ENCODE data around the gene TRIAP1.
"Not testable (repeated sequence)": the region's sequence is repeated elsewhere in the genome, so short reads cannot be mapped to it uniquely, and the experiment has no call there.

Gene TRIAP1

GRCh38 chr12:120488057-120488640 lies 42.0 kb upstream of the TRIAP1 start:
- no peaks in the 10 kb centered on the region; the same call in none of the 2 replicates for H3K36me3 ChIP-seq
- TF ChIP-seq CTCF (IDR thresholded peaks at IDR 0.05; ENCODE audit: low read depth, low read length) = no peak
- H3K4me1 ChIP-seq = peaks cover 10% of the 10 kb centered on the region

DNA sequence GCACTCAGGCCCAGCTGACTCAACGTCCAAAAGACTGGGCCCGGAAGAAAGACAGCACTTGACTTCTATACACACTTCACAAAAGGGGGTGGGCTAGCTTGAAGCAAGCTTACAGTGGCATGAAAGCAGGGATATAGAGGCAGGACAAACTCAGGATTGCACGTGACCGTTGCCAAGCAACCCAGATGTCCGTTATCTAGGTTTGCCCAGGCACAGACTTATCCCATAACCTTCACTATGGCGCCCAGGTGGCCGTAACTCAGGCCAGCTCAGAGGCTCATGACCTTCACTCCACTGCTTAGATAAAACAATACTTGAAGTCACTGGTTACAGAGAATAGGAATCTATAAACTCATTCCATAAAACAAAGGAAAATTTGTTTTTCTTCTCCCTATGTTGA lies 41.4 kb upstream of the TRIAP1 start:
- not testable (repeated sequence) for H3K9me3 ChIP-seq; H3K4me3 ChIP-seq (ENCODE audit: low read depth, low read length); H3K4me1 ChIP-seq; H3K27me3 ChIP-seq; H3K36me3 ChIP-seq
- peak; percentile 48 for DNase-seq

More at GRCh38 chr12:120488057-120488640, 42.0 kb upstream of the TRIAP1 start:
- H3K27me3 ChIP-seq = no peaks in the 10 kb centered on the region
- no peak overlapping the region for H3K4me3 ChIP-seq (ENCODE audit: low read depth, low read length)
- no peak for DNase-seq
- H3K9me3 ChIP-seq = no peaks in the 10 kb centered on the region

- Histone ChIP-seq H3K4me1 (peaks cover 10% of the 10 kb centered on the region), H3K27me3 (no peaks in the 10 kb centered on the region), H3K4me3 (ENCODE audit: low read depth, low read length) (no peak overlapping the region), H3K9me3 (no peaks in the 10 kb centered on the region), H3K36me3 (peaks cover 4% of the 10 kb centered on the region)
- DNase-seq = no peak
- no peak for TF ChIP-seq CTCF (IDR thresholded peaks at IDR 0.05; ENCODE audit: low read depth, low read length)
These were observed 40.0 kb upstream of the TRIAP1 start for GRCh38 chr12:120485961-120486881.

GRCh38 chr12:120483621-120484020 lies 37.4 kb upstream of the TRIAP1 start:
- H3K27me3 ChIP-seq = no peaks in the 10 kb centered on the region
- no peak overlapping the region for H3K4me3 ChIP-seq (ENCODE audit: low read depth, low read length)
- peaks cover 10% of the 10 kb centered on the region for H3K4me1 ChIP-seq
- DNase-seq = no peak
- TF ChIP-seq CTCF (IDR thresholded peaks at IDR 0.05; ENCODE audit: low read depth, low read length) = no peak
- peaks cover 4% of the 10 kb centered on the region; the same call in 1 of the 2 replicates for H3K36me3 ChIP-seq
- no peaks in the 10 kb centered on the region for H3K9me3 ChIP-seq

GRCh38 chr12:120481022-120481767 lies 35.0 kb upstream of the TRIAP1 start:
- Histone ChIP-seq H3K4me3 (ENCODE audit: low read depth, low read length) (no peak overlapping the region), H3K36me3 (peaks cover 4% of the 10 kb centered on the region; the same call in 1 of the 2 replicates), H3K27me3 (no peaks in the 10 kb centered on the region), H3K9me3 (no peaks in the 10 kb centered on the region), H3K4me1 (no peaks in the 10 kb centered on the region; the same call in 1 of the 2 replicates)
- DNase-seq = no peak
- TF ChIP-seq CTCF (IDR thresholded peaks at IDR 0.05; ENCODE audit: low read depth, low read length) = no peak

GRCh38 chr12:120480211-120480610 lies 34.0 kb upstream of the TRIAP1 start:
- no peak overlapping the region for H3K4me3 ChIP-seq (ENCODE audit: low read depth, low read length)
- no peak for DNase-seq
- H3K9me3 ChIP-seq = no peaks in the 10 kb centered on the region
- H3K36me3 ChIP-seq = peaks cover 4% of the 10 kb centered on the region; the same call in 1 of the 2 replicates
- TF ChIP-seq CTCF (IDR thresholded peaks at IDR 0.05; ENCODE audit: low read depth, low read length) = no peak
- no peaks in the 10 kb centered on the region for H3K4me1 ChIP-seq
- no peaks in the 10 kb centered on the region for H3K27me3 ChIP-seq

Measured in BE2C (cell line).